GM23248 (cell line): ENCODE measurements around the gene TSPAN5.

ENCODE experiments used
- EZH2 ChIP-seq: fragments of 200-600 bp; sonication (generic); IDR thresholded peaks from 2 replicates; pipeline ENCODE4 v1.6.1; 2018; ENCODE audit warnings: antibody characterized with exemption, mild to moderate bottlenecking; ENCODE audit not compliant: insufficient read depth, poor library complexity, severe bottlenecking
- EZH2phosphoT487 ChIP-seq: fragments of 200-600 bp; sonication (generic); IDR thresholded peaks from 2 replicates; pipeline ENCODE4 v1.6.1; 2018; ENCODE audit warnings: antibody characterized with exemption, moderate library complexity, mild to moderate bottlenecking, low read depth; ENCODE audit not compliant: insufficient read depth

DNA sequence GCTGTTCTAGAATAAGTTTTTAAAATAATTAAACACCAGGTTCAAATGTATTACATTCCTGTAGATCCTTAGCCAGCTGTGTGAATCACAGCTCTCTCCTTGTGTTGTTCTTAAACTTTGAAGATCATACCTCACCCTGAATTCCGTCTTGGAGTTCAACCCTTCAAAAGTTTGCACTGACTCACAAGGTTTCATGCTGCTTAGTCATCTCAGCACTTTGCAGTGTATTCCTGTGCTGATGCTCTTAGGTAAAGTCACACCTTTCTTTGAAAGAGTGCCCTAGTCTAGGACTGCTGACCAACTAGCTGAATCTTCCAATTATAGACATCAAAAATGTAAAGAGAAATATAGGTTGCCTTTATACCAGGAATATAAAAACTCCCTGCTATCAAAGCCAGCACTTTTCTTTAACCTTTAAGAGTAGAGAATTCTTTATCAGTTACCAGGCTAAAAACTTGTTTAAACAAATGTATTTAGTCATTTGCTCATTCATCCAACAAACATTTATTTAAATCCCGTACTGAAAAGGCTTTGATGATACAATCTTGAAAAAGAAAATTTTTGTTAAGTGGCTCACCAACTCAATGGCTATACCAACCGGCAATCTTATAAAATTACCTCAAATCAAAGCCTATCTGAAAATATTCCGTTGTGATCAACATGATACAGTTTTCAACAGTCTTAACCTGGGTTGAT, 227.6 kb downstream of the TSPAN5 start:
- TF ChIP-seq EZH2 (no peak), EZH2phosphoT487 (no peak)
